Liver (tissue), 9 donors: Measurements from ENCODE around the gene TMEM8B. TPM values are rescaled to one million over a fixed set of nuclear protein-coding genes. Genes with fewer than 3 reads are reported as not detected.

Experiments used
- DNase-seq: peaks from one replicate; pipeline ENCODE4 v3.0.0-alpha.2; 2017; ENCODE audit warnings: low spot score
- H3K27ac ChIP-seq, 2 donors: one replicate each; pipeline ENCODE4 v1.7.0; 2013; ENCODE audit warnings: inconsistent platforms in 2 of 2, low read length in 2 of 2, control low read depth in 1 of 2, low read depth in 1 of 2, mild to moderate bottlenecking in 1 of 2
- H3K27me3 ChIP-seq, 4 donors: one replicate each; pipeline versions ENCODE4 v1.6.1 to v1.7.0; 2013; ENCODE audit warnings: low read length in 3 of 4, inconsistent platforms in 1 of 4, mild to moderate bottlenecking in 1 of 4, moderate library complexity in 1 of 4; ENCODE audit not compliant: control insufficient read depth in 4 of 4, insufficient read depth in 4 of 4
- H3K36me3 ChIP-seq, 4 donors: one replicate each; pipeline versions ENCODE4 v1.6.1 to v1.7.0; 2013; ENCODE audit warnings: low read length in 3 of 4, mild to moderate bottlenecking in 3 of 4, low read depth in 1 of 4, moderate library complexity in 1 of 4; ENCODE audit not compliant: control insufficient read depth in 4 of 4, insufficient read depth in 3 of 4
- H3K4me1 ChIP-seq, 4 donors: one replicate each; pipeline versions ENCODE4 v1.6.1 to v1.7.0; 2013; ENCODE audit warnings: low read length in 3 of 4, mild to moderate bottlenecking in 3 of 4, moderate library complexity in 1 of 4; ENCODE audit not compliant: control insufficient read depth in 4 of 4, insufficient read depth in 4 of 4
- H3K4me3 ChIP-seq, 3 donors: one replicate each; pipeline versions ENCODE4 v1.6.1 to v1.7.0; 2013; ENCODE audit warnings: low read length in 3 of 3, control low read depth in 1 of 3, low read depth in 1 of 3, mild to moderate bottlenecking in 1 of 3
- H3K9ac ChIP-seq, 2 donors: one replicate each; pipeline ENCODE4 v1.7.0; 2013; ENCODE audit warnings: low read length in 2 of 2, mild to moderate bottlenecking in 2 of 2, moderate library complexity in 2 of 2, control low read depth in 1 of 2, low read depth in 1 of 2
- H3K9me3 ChIP-seq, 4 donors: one replicate each; pipeline versions ENCODE4 v1.6.1 to v1.7.0; 2013; ENCODE audit warnings: low read length in 3 of 4; ENCODE audit not compliant: control insufficient read depth in 4 of 4
- ATF3 ChIP-seq: IDR thresholded peaks from 2 replicates; pipeline ENCODE4 v1.6.1; 2016; ENCODE audit warnings: antibody characterized with exemption
- CTCF ChIP-seq: fragments of 150-350 bp; IDR thresholded peaks from 2 replicates; pipeline ENCODE4 v1.5.1; 2017; ENCODE audit warnings: improper control_type of control experiment, low read depth, low read length; ENCODE audit not compliant: missing input control
- EGR1 ChIP-seq, 2 donors: IDR thresholded peaks; 2 replicates each; pipeline ENCODE4 v1.6.1; 2016 to 2018; ENCODE audit warnings: antibody characterized with exemption in 2 of 2, low read depth in 2 of 2
- FOXA1 ChIP-seq: IDR thresholded peaks from 2 replicates; pipeline ENCODE4 v1.6.1; 2016; ENCODE audit warnings: antibody characterized with exemption
- FOXA2 ChIP-seq: IDR thresholded peaks from 2 replicates; pipeline ENCODE4 v1.6.1; 2016; ENCODE audit warnings: antibody characterized with exemption
- GABPA ChIP-seq, 2 donors: IDR thresholded peaks in 1 of 2; conservative IDR thresholded peaks in 1 of 2; 2 replicates each; pipeline ENCODE4 v1.6.1; 2016; ENCODE audit warnings: antibody characterized with exemption in 2 of 2, mild to moderate bottlenecking in 1 of 2, moderate library complexity in 1 of 2
- HNF4A ChIP-seq, 2 donors: conservative IDR thresholded peaks; 2 replicates each; pipeline ENCODE4 v1.6.1; 2016; ENCODE audit warnings: antibody characterized with exemption in 2 of 2, mild to moderate bottlenecking in 2 of 2
- JUND ChIP-seq, 2 donors: IDR thresholded peaks; 2 replicates each; pipeline ENCODE4 v1.6.1; 2016; ENCODE audit warnings: antibody characterized with exemption in 2 of 2
- NR2F2 ChIP-seq: IDR thresholded peaks from 2 replicates; pipeline ENCODE4 v1.6.1; 2016; ENCODE audit warnings: antibody characterized with exemption
- RAD21 ChIP-seq, 2 donors: IDR thresholded peaks; 2 replicates each; pipeline ENCODE4 v1.6.1; 2016; ENCODE audit warnings: antibody characterized with exemption in 2 of 2, mild to moderate bottlenecking in 2 of 2
- REST ChIP-seq: IDR thresholded peaks from 2 replicates; pipeline ENCODE4 v1.6.1; 2016; ENCODE audit warnings: antibody characterized with exemption, mild to moderate bottlenecking
- RXRA ChIP-seq, 2 donors: IDR thresholded peaks; 2 replicates each; pipeline ENCODE4 v1.6.1; 2017 to 2018; ENCODE audit warnings: antibody characterized with exemption in 2 of 2, mild to moderate bottlenecking in 1 of 2
- SP1 ChIP-seq: IDR thresholded peaks from 2 replicates; pipeline ENCODE4 v1.6.1; 2018; ENCODE audit warnings: antibody characterized with exemption, mild to moderate bottlenecking
- TAF1 ChIP-seq: conservative IDR thresholded peaks from 2 replicates; pipeline ENCODE4 v1.6.1; 2016; ENCODE audit warnings: antibody characterized with exemption, mild to moderate bottlenecking
- YY1 ChIP-seq: IDR thresholded peaks from 2 replicates; pipeline ENCODE4 v1.6.1; 2016; ENCODE audit warnings: antibody characterized with exemption, mild to moderate bottlenecking
- ZBTB33 ChIP-seq: IDR thresholded peaks from 2 replicates; pipeline ENCODE4 v1.6.1; 2016; ENCODE audit warnings: antibody characterized with exemption
- WGBS: extraction: QIAGEN DNeasy Blood & Tissue Kit; methylation state at CpG from one replicate; pipeline ENCODE4 v1.1.7; 2013; 5-methylcytosine and 5-hydroxymethylcytosine counted together
- polyA plus RNA-seq, 2 donors: library from polyadenylated mRNA; stranded (reverse) in 1 of 2; unstranded in 1 of 2; fragments of 200-250 nt in 1 of 2; fragments of >200 nt in 1 of 2; fragmentation: Nextera tagmentation in 1 of 2; extraction: Ambion mirVana in 1 of 2; gene quantifications; one replicate each; pipeline versions ENCODE4 v1.2.1 to v1.2.3, GENCODE V29; 2013 to 2015
- total RNA-seq, 2 donors: library from RNA; depleted of rRNA; stranded (reverse); fragments of >200 nt; gene quantifications; one replicate each; pipeline ENCODE4 v1.2.3, GENCODE V29; 2014
- donor health status: healthy.
- donor health status: healthy.
- donor health status: healthy.
- donor health status: healthy.
- donor health status: healthy.

TMEM8B gene
- total and polyA plus RNA-seq, 4 donors, result 1.1 to 5.4 (median 2.7) TPM

- peak within 1 kb of the TSS; percentile 62 to 84 for H3K27ac ChIP-seq
- WGBS, result 2% methylated on average over 21 of the region's 21 CpGs
- no peaks in the 10 kb centered on the region for H3K9me3 ChIP-seq
- no peaks in the 10 kb centered on the region for H3K27me3 ChIP-seq
- peak within 1 kb of the TSS; percentile 78 for H3K4me3 ChIP-seq
- no peak for DNase-seq
- H3K36me3 ChIP-seq, result no peaks in the 10 kb centered on the region
- peaks cover 5 to 23% (median 12%) of the 10 kb centered on the region in 4 donors for H3K4me1 ChIP-seq
- TF ChIP-seq FOXA1 (no peak), SP1 (no peak), RXRA (IDR thresholded peaks at IDR 0.05) (no peak), CTCF (no peak), NR2F2 (no peak), YY1 (no peak), ZBTB33 (no peak), GABPA (IDR thresholded peaks at IDR 0.05 in 1 of 2, conservative IDR thresholded peaks at IDR 0.05 in 1 of 2) (no peak), RAD21 (IDR thresholded peaks at IDR 0.05) (no peak), TAF1 (no peak), FOXA2 (no peak), ATF3 (no peak), REST (no peak), JUND (IDR thresholded peaks at IDR 0.05) (no peak), EGR1 (IDR thresholded peaks at IDR 0.05; ENCODE audit: low read depth in 2 of 2) (no peak), HNF4A (conservative IDR thresholded peaks at IDR 0.05) (no peak)
- H3K9ac ChIP-seq, result peak within 1 kb of the TSS; percentile 69 to 82
Measured at GRCh38 chr9:35828716-35829083, 328 bp upstream of the TMEM8B start, which contains the start of gene FAM221B. Gene FAM221B (minus strand): TSS chr9:35828732. CDS start chr9:35826161, 2,571 bp downstream.

- Histone ChIP-seq H3K4me1 (peaks cover 5 to 30% (median 19%) of the 10 kb centered on the region in 4 donors), H3K27me3 (no peaks in the 10 kb centered on the region), H3K4me3 (peak overlapping the region; percentile 1 to 78 (median 29)), H3K9me3 (no peaks in the 10 kb centered on the region), H3K9ac (peak overlapping the region; percentile 69 to 82), H3K36me3 (no peaks in the 10 kb centered on the region), H3K27ac (peak overlapping the region; percentile 62 to 84)
- 51% methylated on average over 2 of the region's 2 CpGs for WGBS
- TF ChIP-seq RXRA (IDR thresholded peaks at IDR 0.05) (no peak), GABPA (IDR thresholded peaks at IDR 0.05 in 1 of 2, conservative IDR thresholded peaks at IDR 0.05 in 1 of 2) (no peak), CTCF (no peak)
- DNase-seq, result no peak
Measured at GRCh38 chr9:35829764-35830096, 702 bp downstream of the TMEM8B start.
